ENCODE results near the gene TXNDC2. TPM values are rescaled to one million over a fixed set of nuclear protein-coding genes. Genes with fewer than 3 reads are reported as not detected.

Gene TXNDC2
- total RNA-seq, result 0.05 TPM in 1 of 2 replicates, not detected in the other

GRCh38 chr18:9885170-9886004 lies at the start of gene TXNDC2:
TSS of gene TXNDC2 (plus strand) at chr18:9885973. CDS start at chr18:9886681, 708 bp downstream.

GRCh38 chr18:9913526-9914333 lies 28.0 kb downstream of the TXNDC2 start, which contains the start of gene VAPA:
TSS of gene VAPA (plus strand) at chr18:9914016. CDS start at chr18:9914257, 241 bp downstream.

Other genes with a start within 250 kb of the TXNDC2 start
- 64.1 and 76.3 TPM in 2 replicates for gene RAB31, start 177.7 kb upstream of the TXNDC2 start, total RNA-seq
- 272 and 298 TPM in 2 replicates for gene VAPA, start 28.0 kb downstream of the TXNDC2 start, total RNA-seq